Breast epithelium (tissue), 4 donors: ENCODE results near the gene CNTN1. TPM values are rescaled to one million over a fixed set of nuclear protein-coding genes. Genes with fewer than 3 reads are reported as not detected.
"Not testable (repeated sequence)": the region's sequence is repeated elsewhere in the genome, so short reads cannot be mapped to it uniquely, and the experiment has no call there.

ENCODE experiments used
- DNase-seq, 2 donors: peaks; one replicate each; pipeline ENCODE4 v3.0.0-alpha.2; 2019; ENCODE audit warnings: low spot score in 2 of 2
- H3K27ac ChIP-seq, 2 donors: fragments of 200-600 bp; sonication (generic) in 1 of 2; one replicate each; pipeline ENCODE4 v1.5.1; 2016 to 2019; ENCODE audit warnings: mild to moderate bottlenecking in 1 of 2
- H3K27me3 ChIP-seq, 2 donors: fragments of 200-600 bp; sonication (generic) in 1 of 2; one replicate each; pipeline versions ENCODE4 v1.5.1 to v1.6.0; 2017 to 2019; ENCODE audit warnings: control low read depth in 1 of 2, mild to moderate bottlenecking in 1 of 2
- H3K36me3 ChIP-seq: fragments of 200-600 bp; one replicate; pipeline ENCODE4 v1.5.1; 2019
- H3K4me1 ChIP-seq, 2 donors: fragments of 200-600 bp; sonication (generic); one replicate each; pipeline ENCODE4 v1.5.1; 2016 to 2019; ENCODE audit warnings: control low read depth in 1 of 2
- H3K4me3 ChIP-seq, 3 donors: fragments of 200-600 bp; sonication (generic); 1 replicate in 2 of 3; 2 replicates in 1 of 3; pipeline ENCODE4 v1.5.1; 2016 to 2019; ENCODE audit warnings: mild to moderate bottlenecking in 3 of 3, moderate library complexity in 2 of 3
- H3K9me3 ChIP-seq, 2 donors: fragments of 200-600 bp; sonication (generic) in 1 of 2; one replicate each; pipeline ENCODE4 v1.5.1; 2016 to 2019; ENCODE audit warnings: control low read depth in 1 of 2
- POLR2A ChIP-seq: fragments of 450-650 bp; IDR thresholded peaks from one replicate; pipeline ENCODE4 v1.6.1; 2016; ENCODE audit warnings: antibody characterized with exemption, mild to moderate bottlenecking, moderate library complexity
- POLR2AphosphoS5 ChIP-seq, 3 donors: sonication (generic); formaldehyde crosslinking; IDR thresholded peaks; one replicate each; pipeline ENCODE4 v1.6.1; 2017; ENCODE audit warnings: antibody characterized with exemption in 3 of 3
- intact Hi-C: fragments of 100-400 bp; cut with DNase I; formaldehyde crosslinking; loops from one replicate; pipeline ENCODE4 v1.15.1; 2023; ENCODE audit warnings: low total_unique reads
- total RNA-seq, 3 donors: library from RNA; depleted of rRNA; stranded (reverse); fragments of >200 nt; gene quantifications; one replicate each; pipeline ENCODE4 v1.1.0, GENCODE V29; 2016
- TF ChIP-seq, protein P1 (sequence below), 3 donors: fragments of 450-650 bp; IDR thresholded peaks; one replicate each; pipeline ENCODE4 v1.5.1; 2016 to 2017; ENCODE audit warnings: antibody characterized with exemption in 3 of 3, mild to moderate bottlenecking in 3 of 3, moderate library complexity in 3 of 3

CNTN1 gene
- total RNA-seq, 3 donors from 2014 or later, result 1.1 to 16.4 (median 7.2) TPM

DNA sequence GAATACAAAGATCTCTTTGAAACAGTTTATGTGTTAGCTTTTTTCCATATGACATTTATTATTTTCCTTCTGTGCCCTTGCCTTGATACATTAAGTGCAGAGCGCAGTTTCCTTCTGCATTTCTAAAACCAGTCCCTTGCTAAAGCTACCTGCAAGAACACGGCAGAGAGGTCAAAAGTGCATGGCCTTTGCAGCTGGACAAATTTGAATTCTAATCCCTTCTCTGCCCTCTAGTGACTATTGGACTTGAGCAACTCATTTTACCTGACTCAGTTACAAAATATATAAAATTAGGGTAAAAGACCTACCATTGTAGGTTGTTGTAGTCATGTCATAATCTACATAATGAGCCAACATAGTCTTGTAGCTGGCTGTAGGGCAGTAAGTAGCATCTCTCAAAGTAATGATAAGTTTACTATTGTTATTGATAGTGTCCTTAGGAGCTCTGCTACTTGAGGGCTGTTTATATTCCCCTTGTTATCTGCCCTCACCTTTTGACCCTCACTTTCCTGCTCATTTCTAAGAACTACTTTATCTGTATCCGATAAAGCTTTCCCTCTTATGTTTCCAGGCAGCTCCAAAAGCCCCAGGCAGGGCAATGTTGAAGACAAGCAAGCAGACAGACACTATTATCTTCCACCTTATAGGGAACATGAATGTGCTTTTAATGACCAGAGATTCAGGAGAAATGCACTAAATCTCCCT, 375.9 kb downstream of the CNTN1 start:
- Histone ChIP-seq H3K4me1 (no peaks in the 10 kb centered on the region), H3K36me3 (no peaks in the 10 kb centered on the region), H3K27me3 (no peaks in the 10 kb centered on the region), H3K27ac (no peak overlapping the region), H3K9me3 (no peaks in the 10 kb centered on the region), H3K4me3 (no peak overlapping the region)
- TF ChIP-seq POLR2A, result no peak
- TF ChIP-seq POLR2AphosphoS5 (IDR thresholded peaks at IDR 0.05), result no peak
- TF ChIP-seq, protein P1, sequence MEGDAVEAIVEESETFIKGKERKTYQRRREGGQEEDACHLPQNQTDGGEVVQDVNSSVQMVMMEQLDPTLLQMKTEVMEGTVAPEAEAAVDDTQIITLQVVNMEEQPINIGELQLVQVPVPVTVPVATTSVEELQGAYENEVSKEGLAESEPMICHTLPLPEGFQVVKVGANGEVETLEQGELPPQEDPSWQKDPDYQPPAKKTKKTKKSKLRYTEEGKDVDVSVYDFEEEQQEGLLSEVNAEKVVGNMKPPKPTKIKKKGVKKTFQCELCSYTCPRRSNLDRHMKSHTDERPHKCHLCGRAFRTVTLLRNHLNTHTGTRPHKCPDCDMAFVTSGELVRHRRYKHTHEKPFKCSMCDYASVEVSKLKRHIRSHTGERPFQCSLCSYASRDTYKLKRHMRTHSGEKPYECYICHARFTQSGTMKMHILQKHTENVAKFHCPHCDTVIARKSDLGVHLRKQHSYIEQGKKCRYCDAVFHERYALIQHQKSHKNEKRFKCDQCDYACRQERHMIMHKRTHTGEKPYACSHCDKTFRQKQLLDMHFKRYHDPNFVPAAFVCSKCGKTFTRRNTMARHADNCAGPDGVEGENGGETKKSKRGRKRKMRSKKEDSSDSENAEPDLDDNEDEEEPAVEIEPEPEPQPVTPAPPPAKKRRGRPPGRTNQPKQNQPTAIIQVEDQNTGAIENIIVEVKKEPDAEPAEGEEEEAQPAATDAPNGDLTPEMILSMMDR (IDR thresholded peaks at IDR 0.05), result no peak
- intact Hi-C loops, result no loop called here
- no peak for DNase-seq

DNA sequence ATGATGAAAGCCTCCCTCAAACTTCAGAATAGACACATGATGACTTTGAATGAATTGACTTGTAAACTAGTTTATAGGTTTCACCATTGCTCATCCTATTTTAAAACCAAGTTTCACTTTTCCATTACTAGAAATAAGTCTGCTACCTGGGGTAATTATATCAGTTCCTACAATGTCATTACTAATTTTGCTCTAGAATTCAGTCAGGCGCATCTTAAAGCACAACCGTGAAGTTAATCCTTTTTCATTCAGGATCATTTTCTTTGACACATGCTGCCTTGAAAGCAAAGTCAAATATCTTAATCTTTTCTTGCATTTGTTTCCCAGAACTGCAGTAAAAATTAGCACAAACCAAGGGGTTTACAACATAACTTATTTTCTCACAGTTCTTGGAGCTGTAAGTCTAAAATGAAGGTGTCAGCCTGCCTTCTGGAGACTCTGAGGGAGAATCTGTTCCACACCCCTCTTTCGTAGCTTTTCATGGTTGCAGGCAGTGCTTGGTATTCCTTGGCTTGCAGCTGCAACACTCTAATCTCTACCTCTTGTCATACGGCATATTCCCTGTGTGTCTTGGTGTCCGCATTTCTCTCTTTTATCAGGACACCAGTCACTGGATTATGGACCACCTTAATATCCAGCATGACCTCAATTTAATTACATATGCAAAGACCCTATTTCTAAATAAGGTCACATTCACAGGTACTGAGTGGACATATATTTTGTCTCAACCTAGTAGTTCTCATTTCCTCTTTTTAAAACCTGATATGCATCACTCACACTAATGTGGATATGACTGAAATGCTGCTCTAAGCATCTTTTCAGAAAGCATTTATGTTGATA, 381.6 kb downstream of the CNTN1 start:
- no peaks in the 10 kb centered on the region for H3K9me3 ChIP-seq
- no peaks in the 10 kb centered on the region for H3K36me3 ChIP-seq
- DNase-seq, result no peak
- no peaks in the 10 kb centered on the region for H3K4me1 ChIP-seq
- TF ChIP-seq, protein P1 (IDR thresholded peaks at IDR 0.05), result no peak
- TF ChIP-seq POLR2AphosphoS5 (IDR thresholded peaks at IDR 0.05) (no peak), POLR2A (no peak)
- no peaks in the 10 kb centered on the region for H3K27me3 ChIP-seq
- intact Hi-C loops, result no loop called here
- no peak overlapping the region for H3K27ac ChIP-seq
- no peak overlapping the region for H3K4me3 ChIP-seq

DNA sequence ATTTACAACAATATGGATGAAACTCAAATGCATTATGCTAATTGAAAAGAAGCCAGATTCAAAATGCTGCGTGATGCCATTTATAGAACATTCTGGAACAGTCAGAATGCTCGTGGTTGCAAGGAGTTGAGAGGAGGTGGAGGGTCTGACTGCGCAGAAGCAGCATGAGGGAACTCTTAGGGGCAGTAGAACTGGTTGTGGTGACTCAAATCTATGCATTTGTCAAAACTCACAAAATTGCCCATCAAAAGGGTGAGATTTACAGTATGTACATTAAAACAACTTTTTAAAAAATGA, 382.2 kb downstream of the CNTN1 start:
- TF ChIP-seq, protein P1 (IDR thresholded peaks at IDR 0.05), result no peak
- TF ChIP-seq POLR2A (no peak), POLR2AphosphoS5 (IDR thresholded peaks at IDR 0.05) (no peak)
- H3K27ac ChIP-seq, result no peak overlapping the region
- H3K27me3 ChIP-seq, result no peaks in the 10 kb centered on the region
- intact Hi-C loops, result no loop called here
- peaks cover 0 to 1% of the 10 kb centered on the region in 2 donors for H3K9me3 ChIP-seq
- no peak for DNase-seq
- H3K4me3 ChIP-seq, result no peak overlapping the region
- H3K36me3 ChIP-seq, result no peaks in the 10 kb centered on the region
- no peaks in the 10 kb centered on the region for H3K4me1 ChIP-seq

DNA sequence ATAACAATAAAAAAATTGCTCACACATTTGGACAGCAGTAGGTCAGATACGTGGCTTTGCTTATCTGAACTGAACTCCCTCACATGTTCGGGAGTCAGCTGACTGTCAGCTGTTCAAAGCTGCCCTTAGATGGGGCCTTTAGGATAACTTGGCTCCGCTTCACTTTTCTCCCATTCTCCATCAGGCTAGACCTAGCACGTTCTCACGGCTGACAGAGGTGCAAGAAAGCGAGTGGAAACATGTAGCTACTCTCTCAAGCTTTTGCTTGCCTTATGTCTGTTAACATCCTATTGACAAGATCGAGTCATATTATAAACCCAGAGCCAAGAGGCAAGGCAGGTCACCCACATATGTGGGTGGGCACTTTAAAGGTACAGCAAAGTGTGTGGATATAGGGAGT, 383.9 kb downstream of the CNTN1 start:
- Histone ChIP-seq H3K27ac (no peak overlapping the region), H3K36me3 (no peaks in the 10 kb centered on the region), H3K27me3 (no peaks in the 10 kb centered on the region), H3K4me3 (no peak overlapping the region), H3K4me1 (no peaks in the 10 kb centered on the region), H3K9me3 (peaks cover 7 to 10% of the 10 kb centered on the region in 2 donors)
- TF ChIP-seq POLR2A (no peak), POLR2AphosphoS5 (IDR thresholded peaks at IDR 0.05) (no peak)
- TF ChIP-seq, protein P1 (IDR thresholded peaks at IDR 0.05), result no peak
- intact Hi-C loops, result no loop called here
- no peak for DNase-seq

DNA sequence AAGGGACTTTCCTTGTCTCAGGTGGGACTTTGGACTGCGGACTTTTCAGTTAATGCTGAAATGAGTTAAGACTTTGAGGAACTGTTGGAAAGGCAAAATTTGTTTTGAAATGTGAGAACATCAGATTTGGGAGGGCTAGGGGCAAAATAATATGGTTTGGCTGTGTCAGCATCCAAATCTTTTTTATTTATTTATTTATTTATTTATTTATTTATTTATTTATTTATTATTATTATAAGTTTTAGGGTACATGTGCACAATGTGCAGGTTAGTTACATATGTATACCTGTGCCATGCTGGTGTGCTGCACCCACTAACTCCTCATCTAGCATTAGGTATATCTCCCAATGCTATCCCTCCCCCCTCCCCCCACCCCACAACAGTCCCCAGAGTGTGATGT, 389.0 kb downstream of the CNTN1 start:
- H3K4me3 ChIP-seq, H3K36me3 ChIP-seq, H3K4me1 ChIP-seq, H3K27me3 ChIP-seq, DNase-seq, intact Hi-C loops, H3K27ac ChIP-seq: not testable (repeated sequence)
- H3K9me3 ChIP-seq, result peaks cover 7 to 10% of the 10 kb centered on the region in 2 donors
